HG02571 (cell line): ENCODE data around the gene SLC34A1.

ENCODE experiments used
- ATAC-seq: cut with Tn5 transposase; IDR thresholded peaks from one replicate; pipeline ENCODE4 v1.9.1; 2021; ENCODE audit warnings: mild to moderate bottlenecking, moderate library complexity; ENCODE audit not compliant: unreplicated experiment

The SLC34A1 gene

GRCh38 chr5:177444106-177445051 lies 60.1 kb downstream of the SLC34A1 start:
- ATAC-seq = no peak

DNA sequence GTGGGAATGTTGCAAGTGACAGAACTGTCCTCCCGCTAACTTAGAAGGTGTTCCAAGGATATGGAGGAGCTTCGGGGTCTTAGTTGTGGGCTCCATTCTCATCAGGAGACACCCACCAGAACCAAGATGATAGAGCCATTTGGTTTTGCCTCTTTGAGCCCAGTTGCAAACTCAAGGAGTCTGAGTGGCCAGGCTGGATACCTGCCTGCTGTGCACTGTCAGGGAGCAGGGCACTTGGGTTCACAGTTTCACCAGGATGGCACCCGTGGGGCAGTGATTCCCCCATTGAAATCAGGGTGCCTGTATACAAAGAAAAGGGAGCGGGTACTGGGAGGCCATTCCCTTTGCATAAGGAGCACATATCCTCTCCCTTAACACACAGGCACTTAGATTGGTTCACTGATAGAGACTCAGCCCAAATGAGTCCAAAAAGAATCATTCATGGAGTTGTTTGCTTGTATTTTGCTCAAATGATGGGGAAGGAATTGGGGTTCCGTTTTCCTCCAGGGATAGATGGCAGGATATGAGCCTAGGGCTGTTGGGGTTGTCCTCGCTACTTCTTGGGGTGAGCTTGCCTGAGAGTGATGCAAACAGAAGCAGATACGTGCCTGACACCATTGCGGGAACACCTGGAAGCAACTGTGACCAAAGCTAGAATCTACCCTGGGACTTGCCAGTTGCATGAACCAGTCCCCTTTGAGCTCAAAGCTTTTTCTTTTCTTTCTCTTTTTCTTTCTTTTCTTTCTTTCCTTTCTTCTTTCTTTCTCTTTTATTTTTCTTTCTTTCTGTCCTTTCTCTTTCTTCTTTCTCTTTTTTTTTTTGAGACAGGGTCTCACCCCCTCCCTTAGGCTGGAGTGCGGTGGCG lies 61.0 kb downstream of the SLC34A1 start:
- ATAC-seq = no peak

DNA sequence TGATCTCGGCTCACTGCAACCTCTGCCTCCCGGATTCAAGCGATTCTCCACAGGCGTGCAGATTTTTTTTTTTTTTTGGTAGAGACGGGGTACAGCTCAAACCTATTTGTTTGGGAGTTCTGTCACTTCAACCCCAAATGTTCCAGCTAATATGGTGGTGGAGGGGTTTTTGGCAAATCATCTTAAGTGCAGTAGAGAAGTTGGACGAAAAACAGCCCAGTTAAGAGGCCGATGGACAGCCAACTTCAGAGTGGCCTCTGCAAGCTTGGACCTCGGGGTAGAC lies 61.6 kb downstream of the SLC34A1 start:
- ATAC-seq = no peak

GRCh38 chr5:177446200-177447065 lies 62.2 kb downstream of the SLC34A1 start, which contains the start of gene PRR7:
TSS of gene PRR7 (plus strand) at chr5:177446814. CDS start at chr5:177455068, 8,254 bp downstream.
- peak; percentile 46 for ATAC-seq

- ATAC-seq = peak; percentile 5
Measured at GRCh38 chr5:177447066-177447610, 62.9 kb downstream of the SLC34A1 start.

DNA sequence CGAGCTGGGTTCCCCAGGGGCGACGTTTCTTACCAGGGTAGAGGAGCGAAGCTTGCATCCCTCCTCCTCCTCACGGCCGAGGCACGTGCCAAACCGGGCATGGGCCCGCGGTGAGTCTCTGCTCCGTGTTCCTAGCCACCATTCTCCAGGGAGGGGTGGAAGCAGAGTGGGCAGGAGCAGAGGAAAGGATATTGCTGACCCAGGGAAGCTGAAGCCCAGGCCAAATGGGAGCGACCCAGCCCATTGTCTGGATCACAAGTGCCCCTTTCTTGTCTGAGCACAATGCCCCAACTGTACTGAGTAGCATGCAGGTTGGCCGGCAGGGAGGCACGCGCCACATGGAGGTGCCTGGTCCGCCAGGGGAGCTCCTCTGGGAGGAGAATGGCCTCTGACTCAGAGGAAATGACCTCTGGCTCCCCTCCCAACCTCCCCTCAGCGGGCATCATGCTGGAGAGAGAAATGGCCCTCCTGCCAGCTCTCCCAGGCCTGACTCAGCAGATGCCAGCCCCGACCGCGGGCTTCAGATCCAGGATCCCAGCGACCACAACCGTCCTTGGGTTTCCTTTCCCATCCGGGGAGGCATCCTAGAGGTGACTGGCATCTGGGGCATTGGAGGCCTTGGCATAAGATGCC lies 63.5 kb downstream of the SLC34A1 start:
- no peak for ATAC-seq
